ENCODE results near the gene KIAA1217.
"Not testable (repeated sequence)": the region's sequence is repeated elsewhere in the genome, so short reads cannot be mapped to it uniquely, and the experiment has no call there.

Gene KIAA1217

DNA sequence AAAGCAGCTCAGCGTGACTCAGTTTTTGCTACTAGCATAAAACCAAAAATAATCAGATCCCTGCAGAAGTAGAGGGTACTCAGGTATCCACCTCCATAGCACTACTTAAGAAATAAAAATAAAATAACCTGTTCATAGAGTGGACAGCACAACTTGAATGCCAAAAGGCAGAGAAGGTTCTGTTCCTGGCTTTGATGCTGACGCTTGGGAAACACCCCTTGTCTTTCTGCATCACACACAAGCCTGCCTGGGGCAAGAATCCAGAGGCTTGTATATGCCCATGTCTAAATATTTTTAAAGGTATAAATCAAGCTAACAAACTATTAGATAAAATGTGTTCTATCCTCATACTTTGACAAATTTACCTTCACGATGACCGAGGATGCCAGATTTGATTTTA, 207.3 kb downstream of the KIAA1217 start:
- DNase-seq, result no peak

- no peak for DNase-seq
Measured at GRCh38 chr10:24417053-24417452, 208.1 kb downstream of the KIAA1217 start.

DNA sequence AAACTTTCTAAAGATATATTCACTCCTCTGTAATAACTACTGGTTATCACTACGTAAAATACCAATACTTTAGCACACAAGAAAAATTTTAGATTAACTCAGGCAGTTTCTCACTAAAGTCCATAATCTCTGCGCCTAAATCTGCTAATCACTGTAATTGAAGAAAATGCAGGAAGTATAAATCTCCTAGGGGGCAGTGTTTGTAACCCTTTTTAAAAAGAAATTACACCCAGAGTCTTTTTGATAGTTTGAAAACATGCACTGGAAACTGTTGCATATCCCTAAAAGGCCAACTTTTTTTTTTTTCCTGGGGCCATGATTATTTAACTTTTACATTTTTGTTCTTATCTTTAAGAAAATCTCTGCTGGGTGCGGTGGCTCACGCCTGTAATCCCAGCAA, 209.6 kb downstream of the KIAA1217 start:
- no peak for DNase-seq

DNA sequence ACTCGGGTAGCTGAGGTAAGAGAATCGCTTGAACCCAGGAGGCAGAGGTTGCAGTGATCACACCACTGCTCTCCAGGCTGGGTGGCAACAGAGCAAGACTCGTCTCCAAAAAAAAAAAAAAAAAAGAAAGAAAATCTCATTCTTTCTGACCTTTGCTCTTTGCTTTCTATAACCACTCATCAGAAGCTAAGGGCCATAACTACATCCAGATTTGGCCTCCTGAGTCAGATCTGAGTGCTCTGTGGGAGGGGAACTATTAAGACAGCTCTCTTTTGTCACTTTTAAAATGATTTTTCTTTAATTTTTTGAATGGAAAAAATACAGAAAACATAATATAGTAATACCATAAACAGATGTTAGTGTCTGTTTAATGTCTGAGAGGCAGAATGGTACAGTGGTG, 210.1 kb downstream of the KIAA1217 start:
- DNase-seq, result no peak

DNA sequence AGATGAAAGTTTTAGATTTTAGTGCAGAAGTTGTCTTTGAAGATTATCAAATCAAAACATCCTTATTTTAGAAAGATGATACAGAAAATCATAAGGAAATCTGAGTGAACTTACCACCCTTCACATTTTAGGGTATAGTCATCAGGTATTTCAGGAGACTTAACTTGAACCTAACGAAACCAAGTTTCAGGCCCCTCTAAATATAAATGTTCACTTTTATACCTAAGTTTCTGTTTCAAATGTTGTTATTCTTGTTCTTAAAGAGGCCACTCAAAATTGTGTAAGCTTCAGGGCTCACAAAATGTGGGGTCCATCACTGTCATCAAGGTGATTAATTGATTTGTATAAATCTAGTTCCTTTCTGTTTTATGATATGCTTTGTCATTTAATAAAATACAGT, 216.2 kb downstream of the KIAA1217 start:
- no peak for DNase-seq

- DNase-seq, result no peak
Measured at GRCh38 chr10:24427678-24428409, 218.9 kb downstream of the KIAA1217 start.

DNA sequence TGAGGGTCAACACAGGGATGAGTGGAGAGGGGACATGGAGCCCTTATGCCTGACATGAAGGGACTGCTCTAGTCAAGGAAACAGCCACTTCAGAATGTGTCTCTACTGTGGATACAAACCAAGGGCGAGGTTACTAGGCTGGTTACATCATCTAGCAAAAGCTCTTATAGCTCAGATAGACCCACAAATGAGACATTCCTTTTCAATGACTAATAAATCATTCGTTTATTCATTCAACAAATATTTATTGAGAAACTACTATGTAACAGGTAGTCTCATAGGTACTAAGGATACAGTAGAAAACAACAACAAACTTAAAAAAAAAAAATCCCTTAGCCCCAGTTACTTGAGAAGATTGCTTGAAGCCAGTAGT, 219.5 kb downstream of the KIAA1217 start:
- no peak for DNase-seq

- no peak for DNase-seq
Measured at GRCh38 chr10:24430591-24430990, 221.7 kb downstream of the KIAA1217 start.

DNA sequence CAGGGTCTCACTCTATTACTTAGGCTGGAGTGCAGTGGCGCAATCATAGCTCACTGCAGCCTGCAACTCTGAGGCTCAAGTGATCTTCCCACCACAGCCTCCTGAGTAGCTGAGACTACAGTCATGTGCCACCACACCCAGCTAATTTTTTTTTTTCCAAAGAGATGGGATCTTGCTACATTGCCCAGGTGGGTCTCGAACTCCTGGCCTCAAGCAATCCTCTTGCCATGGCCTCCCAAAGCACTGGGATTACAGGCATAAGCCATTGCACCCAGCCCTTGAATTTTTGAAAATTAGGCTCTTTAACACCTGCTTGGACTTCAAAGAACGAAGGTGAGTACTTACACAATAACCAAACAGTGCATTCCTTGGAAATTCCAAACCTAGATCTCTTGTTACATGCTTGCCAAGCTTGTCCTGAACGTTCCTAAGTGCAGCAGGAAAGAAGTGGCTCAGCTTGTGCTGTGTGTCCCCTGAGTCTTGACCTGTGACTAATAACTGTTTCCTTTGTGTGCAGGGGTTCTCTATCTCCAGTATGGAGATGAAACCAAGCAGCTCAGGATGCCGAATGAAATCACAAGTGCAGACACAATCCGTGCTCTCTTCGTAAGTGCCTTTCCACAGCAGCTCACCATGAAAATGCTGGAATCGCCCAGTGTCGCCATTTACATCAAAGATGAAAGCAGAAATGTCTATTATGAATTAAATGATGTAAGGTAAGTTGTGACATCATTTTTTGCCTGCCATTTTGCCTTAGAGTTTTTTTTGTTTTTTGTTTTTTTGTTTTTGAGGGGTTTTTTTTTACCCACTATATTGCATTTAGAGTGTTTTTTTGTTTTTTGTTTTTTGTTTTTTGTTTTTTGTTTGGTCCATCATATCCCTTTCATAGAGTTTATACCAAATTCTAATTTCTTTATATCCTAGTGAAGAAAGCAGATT, 223.8 kb downstream of the KIAA1217 start:
- no peak for DNase-seq

- DNase-seq, result no peak
Measured at GRCh38 chr10:24433705-24434104, 224.8 kb downstream of the KIAA1217 start.

DNA sequence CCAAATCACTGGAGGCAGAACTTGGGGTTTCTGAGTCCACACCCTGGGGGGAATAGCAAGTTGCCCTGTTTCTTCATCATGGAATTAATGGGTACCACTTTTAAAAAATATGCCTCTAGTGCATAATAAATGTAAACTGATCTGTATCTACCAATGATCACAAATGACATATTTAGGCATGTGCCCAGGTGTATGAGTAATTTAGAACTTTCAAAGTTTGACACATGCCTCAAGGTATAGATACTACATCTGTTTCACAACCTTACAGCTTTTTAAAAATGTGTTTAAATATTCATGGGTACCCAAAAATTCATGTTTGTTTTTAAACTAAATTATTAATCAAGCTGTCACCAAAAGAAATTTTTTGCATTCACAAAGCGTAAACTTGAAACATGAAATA, 226.0 kb downstream of the KIAA1217 start:
- no peak for DNase-seq

DNA sequence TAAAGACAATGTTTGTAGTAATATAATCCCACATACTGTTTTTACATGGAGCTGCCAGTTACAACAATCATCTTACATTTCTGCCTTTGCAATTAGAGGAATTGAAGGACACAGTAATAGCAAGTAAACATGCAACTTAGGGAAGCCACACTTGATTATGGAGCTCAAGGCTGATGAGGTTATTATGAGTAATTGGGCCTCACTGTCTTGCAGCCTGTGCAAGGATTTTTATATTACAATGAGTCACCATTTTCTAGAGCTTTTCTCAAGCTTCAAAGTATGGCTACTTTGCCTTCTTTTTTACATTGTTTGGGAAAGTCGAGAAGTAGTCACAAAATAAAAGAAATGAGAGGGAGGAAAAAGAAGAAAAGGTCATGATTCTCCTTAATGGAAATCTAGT, 226.4 kb downstream of the KIAA1217 start:
- no peak for DNase-seq

GRCh38 chr10:24437302-24437701, 228.4 kb downstream of the KIAA1217 start:
- no peak for DNase-seq

DNA sequence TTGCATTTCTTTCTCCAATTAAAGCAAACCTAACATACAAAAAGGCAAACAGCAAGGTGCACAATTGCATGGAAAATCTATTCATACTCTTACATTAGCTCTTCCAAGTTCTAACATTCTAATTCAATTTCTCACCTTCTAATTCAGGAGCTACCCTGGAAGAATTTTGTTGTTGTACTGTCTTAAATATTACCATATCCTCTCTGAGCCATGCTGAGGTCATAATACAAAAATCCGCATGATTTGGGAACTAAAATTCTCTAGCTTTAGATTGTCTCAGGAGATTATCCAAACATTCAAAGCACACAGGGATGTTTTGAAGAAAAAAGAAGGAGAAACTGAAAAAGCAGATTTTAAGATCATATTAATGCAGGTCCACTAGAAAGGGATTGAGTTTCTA, 229.9 kb downstream of the KIAA1217 start:
- no peak for DNase-seq

GRCh38 chr10:24439935-24440334, 231.0 kb downstream of the KIAA1217 start:
- no peak for DNase-seq

DNA sequence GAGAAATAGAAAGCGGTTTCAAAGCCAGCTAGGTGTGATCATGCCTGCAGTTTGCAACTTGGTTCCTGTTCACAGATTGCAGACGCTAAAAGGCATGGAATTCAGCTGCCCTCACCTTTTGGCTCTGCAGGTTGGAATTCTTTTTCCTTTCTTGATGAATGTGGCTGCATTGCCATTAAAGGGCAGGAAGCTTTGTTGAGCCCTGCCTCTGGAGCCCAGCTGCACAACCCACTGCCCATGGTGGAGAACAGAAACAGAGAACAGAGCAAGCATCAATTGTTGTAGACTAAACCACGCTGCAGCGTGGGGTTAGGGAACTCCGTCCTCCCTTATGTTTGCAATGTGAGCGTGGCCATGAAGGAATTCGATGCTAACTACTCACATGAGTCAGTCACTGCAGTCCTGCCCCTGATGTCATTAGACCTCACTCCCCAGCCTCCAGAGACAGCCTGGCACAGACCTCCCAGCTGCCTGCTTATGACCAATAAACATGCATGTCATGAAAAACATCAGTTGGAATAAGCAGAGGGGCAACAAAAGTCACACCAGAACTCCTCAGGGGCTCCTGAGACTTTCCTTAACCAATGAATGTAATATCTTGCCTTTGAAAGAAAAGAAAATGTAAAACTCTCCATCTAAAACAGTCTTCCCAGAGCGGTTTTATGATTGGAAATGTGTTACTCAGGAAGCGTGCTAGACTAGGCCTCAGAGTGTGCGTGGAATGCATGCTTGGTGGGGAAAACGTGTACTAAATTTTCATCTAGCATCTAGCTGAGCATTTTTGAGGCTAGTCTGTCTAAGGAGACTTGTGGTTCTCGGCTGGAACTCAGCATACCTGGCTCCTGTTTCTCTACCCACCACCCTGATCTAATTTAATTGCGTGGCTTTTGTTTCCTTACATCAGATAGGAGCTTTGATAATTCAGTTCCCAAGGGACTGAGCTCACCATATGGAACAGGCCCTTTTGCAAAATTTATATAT, 232.2 kb downstream of the KIAA1217 start:
- DNase-seq, result no peak

DNA sequence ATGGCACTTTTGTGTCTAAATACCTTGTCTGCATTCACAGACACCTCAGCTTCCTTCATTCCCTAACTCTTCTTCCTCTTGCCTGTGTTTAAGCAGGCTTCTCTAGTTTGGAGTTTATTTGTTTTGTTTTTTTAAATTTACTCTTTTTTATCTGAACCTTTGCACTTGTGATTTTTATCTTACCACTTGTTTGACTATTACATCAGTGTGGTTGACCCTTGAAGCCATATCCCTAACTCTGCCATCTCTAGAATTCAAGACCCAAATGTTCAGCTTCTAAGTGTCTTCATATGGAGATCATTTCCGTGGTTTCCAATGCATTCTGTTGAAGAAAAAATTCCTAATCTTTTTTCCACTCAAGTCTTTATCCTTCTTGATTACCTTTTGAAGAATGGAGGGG, 233.3 kb downstream of the KIAA1217 start:
- no peak for DNase-seq

DNA sequence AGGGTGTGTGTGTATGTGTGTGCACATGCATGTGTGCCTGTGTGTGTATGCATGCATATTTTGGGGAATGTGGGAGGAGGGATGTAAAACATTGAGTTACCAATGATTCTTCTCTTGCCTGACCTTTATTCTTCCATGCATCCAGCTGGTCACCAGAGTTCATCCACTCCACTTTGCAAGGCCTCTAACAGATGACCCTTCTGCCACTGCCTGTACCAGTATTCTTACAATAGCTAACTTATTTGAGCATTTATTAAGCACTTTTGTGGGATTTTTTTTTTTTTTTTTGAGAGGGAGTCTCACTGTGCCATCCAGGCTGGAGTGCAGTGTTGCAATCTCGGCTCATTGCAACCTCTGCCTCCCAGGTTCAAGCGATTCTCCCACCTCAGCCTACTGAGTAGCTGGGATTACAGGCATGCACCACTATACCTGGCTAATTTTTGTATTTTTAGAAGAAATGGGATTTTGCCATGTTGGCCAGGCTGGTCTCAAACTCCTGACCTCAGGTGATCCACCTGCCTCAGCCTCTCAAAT, 233.8 kb downstream of the KIAA1217 start:
- DNase-seq, result not testable (repeated sequence)

DNA sequence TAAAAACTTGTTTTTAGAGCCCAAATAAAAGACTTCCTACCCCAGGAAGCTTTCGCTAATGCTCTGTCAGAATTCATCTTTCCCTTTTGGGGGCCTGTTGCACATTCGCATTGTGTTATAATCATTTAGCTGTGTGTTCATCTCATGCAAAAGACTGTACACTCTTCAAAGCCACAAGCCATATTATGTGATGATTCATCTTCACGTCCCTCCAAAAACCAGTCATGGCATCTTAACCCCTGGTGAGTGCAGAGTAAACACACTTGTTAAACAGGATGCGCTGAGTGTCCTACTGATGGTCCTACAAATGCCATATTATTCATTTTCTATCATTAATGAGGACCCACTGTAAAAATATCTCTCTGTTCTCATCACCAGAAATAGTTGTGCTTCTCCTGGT, 235.4 kb downstream of the KIAA1217 start:
- DNase-seq, result no peak

GRCh38 chr10:24445958-24446357, 237.0 kb downstream of the KIAA1217 start:
- not testable (repeated sequence) for DNase-seq

- no peak for DNase-seq
Measured at GRCh38 chr10:24446739-24447138, 237.8 kb downstream of the KIAA1217 start.

GRCh38 chr10:24448351-24448999, 239.5 kb downstream of the KIAA1217 start:
- no peak for DNase-seq
